Panc1 (cell line): ENCODE data around the gene MAMDC2. TPM values are rescaled to one million over a fixed set of nuclear protein-coding genes. Genes with fewer than 3 reads are reported as not detected.

Experiments used
- ATAC-seq: fragments of 200-7000 bp; cut with Tn5 transposase; 2 replicates; pipeline ENCODE4 v1.9.1; 2020; ENCODE audit warnings: mild to moderate bottlenecking, moderate library complexity
- BruUV-seq: library from RNA; stranded (reverse); fragments of 400-500 nt; replicated peaks from 2 replicates; lab custom pipeline; 2021; lab: Mats Ljungman, UMichigan
- CTCF ChIA-PET: fragments of 300-600 bp; sonication (Branson Sonifier 250); formaldehyde crosslinking; loops from one replicate; lab custom pipeline; 2022; ENCODE audit warnings: antibody characterized with exemption; lab: Charles Lee
- POLR2A ChIA-PET: fragments of 300-600 bp; sonication (Branson Sonifier 250); formaldehyde crosslinking; loops from one replicate; lab custom pipeline; 2022; ENCODE audit warnings: antibody characterized with exemption; lab: Charles Lee
- DNase-seq: peaks from one replicate; pipeline ENCODE4 v3.0.0-alpha.2; 2010; ENCODE audit warnings: low read depth, low spot score
- H3K27ac ChIP-seq: 2 replicates; pipeline ENCODE4 v1.5.1; 2011; ENCODE audit warnings: mild to moderate bottlenecking, low read length, inconsistent platforms
- H3K27me3 ChIP-seq: fragments of 200-500 bp; sonication (Bioruptor generic); 2 replicates; pipeline ENCODE4 v1.6.0; 2014; ENCODE audit warnings: low read length, inconsistent platforms; ENCODE audit not compliant: control insufficient read depth, insufficient read depth
- H3K36me3 ChIP-seq: fragments of 200-500 bp; sonication (Bioruptor generic); 2 replicates; pipeline ENCODE4 v1.5.1; 2014; ENCODE audit warnings: inconsistent platforms, mild to moderate bottlenecking, low read length, moderate library complexity; ENCODE audit not compliant: control insufficient read depth, insufficient read depth
- H3K4me1 ChIP-seq: 2 replicates; pipeline ENCODE4 v1.5.1; 2011; ENCODE audit warnings: inconsistent platforms, mild to moderate bottlenecking, low read length, moderate library complexity; ENCODE audit not compliant: control insufficient read depth, insufficient read depth
- H3K4me3 ChIP-seq, 2 experiments: 2 replicates each; pipeline ENCODE4 v1.5.1; 2011 to 2012; ENCODE audit warnings: low read depth in 2 of 2, low read length in 2 of 2, mild to moderate bottlenecking in 2 of 2, inconsistent platforms in 1 of 2, moderate library complexity in 1 of 2
- H3K9me3 ChIP-seq: fragments of 200-500 bp; sonication (Bioruptor generic); 2 replicates; pipeline ENCODE4 v1.5.1; 2014; ENCODE audit warnings: low read depth, mild to moderate bottlenecking, inconsistent platforms, low read length, moderate library complexity; ENCODE audit not compliant: control insufficient read depth, insufficient read depth
- CTCF ChIP-seq: fragments of 450-650 bp; IDR thresholded peaks from 2 replicates; pipeline ENCODE4 v1.5.1; 2017; ENCODE audit warnings: mild to moderate bottlenecking
- POLR2AphosphoS5 ChIP-seq: IDR thresholded peaks from 2 replicates; pipeline ENCODE4 v1.6.1; 2012; ENCODE audit warnings: mild to moderate bottlenecking, low read depth, low read length, moderate library complexity
- REST ChIP-seq, 2 experiments: IDR thresholded peaks; 2 replicates each; pipeline ENCODE4 v1.6.1; 2011 to 2012; ENCODE audit warnings: low read depth in 2 of 2, control low read depth in 1 of 2, low read length in 1 of 2, mild to moderate bottlenecking in 1 of 2, moderate library complexity in 1 of 2; ENCODE audit not compliant: insufficient read depth in 1 of 2
- SIN3A ChIP-seq: IDR thresholded peaks from 2 replicates; pipeline ENCODE4 v1.6.1; 2012; ENCODE audit warnings: low read depth, mild to moderate bottlenecking, low read length, moderate library complexity, borderline replicate concordance; ENCODE audit not compliant: insufficient read depth
- TCF7L2 ChIP-seq: IDR thresholded peaks from 2 replicates; pipeline ENCODE4 v1.6.1; 2011; ENCODE audit warnings: mild to moderate bottlenecking, low read depth, low read length, inconsistent platforms
- in situ Hi-C: cut with HindIII; loops from 2 replicates; pipeline ENCODE4 v1.10.0; 2016; ENCODE audit warnings: low sequenced_read_pairs, low pct_unique_long_range_greater_than_20kb
- intact Hi-C: fragments of 100-400 bp; cut with micrococcal nuclease; formaldehyde crosslinking; loops from one replicate; pipeline ENCODE4 v1.10.0; 2022; ENCODE audit not compliant: unreplicated experiment
- total RNA-seq: library from RNA; stranded (reverse); gene quantifications from one replicate; pipeline ENCODE4 v1.2.1, GENCODE V29; 2021; ENCODE audit not compliant: unreplicated experiment

Gene MAMDC2
- total RNA-seq, 1 experiment from 2014 or later = 1.5 TPM

- no TSS peak for BruUV-seq
- DNase-seq (no peak), ATAC-seq (no peak)
- Histone ChIP-seq H3K9me3 (no peaks in the 10 kb centered on the region), H3K36me3 (no peaks in the 10 kb centered on the region), H3K4me3 (no peak overlapping the region), H3K4me1 (no peaks in the 10 kb centered on the region), H3K27me3 (no peaks in the 10 kb centered on the region), H3K27ac (no peak overlapping the region)
- POLR2A ChIA-PET = no interaction called here
- CTCF ChIA-PET = no interaction called here
- in situ Hi-C loops (no loop called here), intact Hi-C loops (no loop called here)
- TF ChIP-seq TCF7L2 (no peak), REST (IDR thresholded peaks at IDR 0.05; ENCODE audit: insufficient read depth in 1 of 2, low read depth in 2 of 2, low read length in 1 of 2) (no peak), POLR2AphosphoS5 (no peak), SIN3A (no peak), CTCF (no peak)
These were observed 133.5 kb downstream of the MAMDC2 start for GRCh38 chr9:70177121-70177520.

GRCh38 chr9:70192707-70193106 is 149.1 kb downstream of the MAMDC2 start:
- ChIA-PET POLR2A (no interaction called here), CTCF (no interaction called here)
- H3K9me3 ChIP-seq = no peaks in the 10 kb centered on the region
- ATAC-seq (no peak), DNase-seq (no peak)
- intact Hi-C loops = no loop called here
- no peak overlapping the region for H3K4me3 ChIP-seq
- no peaks in the 10 kb centered on the region for H3K36me3 ChIP-seq
- in situ Hi-C loops = no loop called here
- no peaks in the 10 kb centered on the region for H3K4me1 ChIP-seq
- H3K27ac ChIP-seq = no peak overlapping the region
- BruUV-seq = no TSS peak
- no peak for TF ChIP-seq TCF7L2
- no peak for TF ChIP-seq CTCF
- no peak for TF ChIP-seq REST (IDR thresholded peaks at IDR 0.05; ENCODE audit: insufficient read depth in 1 of 2, low read depth in 2 of 2, low read length in 1 of 2)
- TF ChIP-seq SIN3A = no peak
- no peak for TF ChIP-seq POLR2AphosphoS5
- H3K27me3 ChIP-seq = no peaks in the 10 kb centered on the region
